GM19438 (cell line): Measurements from ENCODE around the gene DCANP1.

Experiments used
- ATAC-seq: cut with Tn5 transposase; IDR thresholded peaks from one replicate; pipeline ENCODE4 v1.9.1; 2021; ENCODE audit warnings: low read depth; ENCODE audit not compliant: unreplicated experiment

DCANP1 gene

DNA sequence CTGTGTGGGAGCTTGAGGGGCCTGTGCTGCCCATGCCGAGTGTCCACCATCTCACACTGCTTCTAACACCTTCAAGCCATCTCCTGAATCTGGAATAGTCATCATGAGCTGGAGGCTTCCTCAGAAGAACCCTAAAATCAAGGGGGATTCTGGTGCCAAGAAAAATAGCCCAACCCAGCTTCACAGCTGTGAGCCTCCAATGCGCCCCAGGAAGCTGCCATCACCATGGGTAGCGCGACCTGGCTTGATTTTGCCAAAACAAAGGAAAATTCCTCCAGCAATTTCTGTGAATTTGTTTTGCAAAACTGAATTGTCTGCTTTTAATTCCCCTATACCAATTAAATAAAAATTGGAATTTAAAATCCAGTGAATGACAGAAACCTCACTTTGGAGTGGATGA lies 11.2 kb upstream of the DCANP1 start:
- ATAC-seq: no peak

DNA sequence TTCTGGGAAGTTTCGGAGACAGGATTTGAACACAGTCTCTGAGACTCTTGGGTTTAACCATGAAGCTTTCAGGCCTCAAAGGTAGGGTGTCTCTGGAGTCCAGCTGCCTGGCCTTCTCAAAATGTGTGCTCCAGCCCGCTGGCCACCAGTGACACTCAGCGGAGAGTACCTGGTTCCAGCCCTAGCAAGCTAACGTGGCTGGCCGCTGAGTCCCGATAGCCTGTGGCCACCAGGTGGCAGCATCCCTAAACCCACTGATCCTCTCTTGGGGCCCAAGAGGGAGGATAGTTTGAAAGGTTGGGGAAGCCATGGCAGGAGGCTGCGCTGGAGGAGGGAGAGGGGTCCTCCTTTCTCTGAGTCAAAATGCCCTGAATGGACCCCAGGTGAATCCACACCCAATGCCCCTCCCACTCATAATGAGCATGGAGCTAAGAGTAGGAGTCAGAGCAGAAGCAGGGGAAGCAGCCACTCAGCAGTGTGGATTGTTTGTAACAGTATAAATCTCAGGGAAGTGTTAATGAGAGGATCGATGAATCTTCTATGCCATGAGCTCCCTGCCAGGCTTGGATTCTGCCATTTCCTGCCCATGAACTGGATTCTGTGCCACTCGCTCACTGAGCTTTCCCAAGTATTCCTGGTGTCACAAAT lies 10.4 kb upstream of the DCANP1 start:
- no peak for ATAC-seq

DNA sequence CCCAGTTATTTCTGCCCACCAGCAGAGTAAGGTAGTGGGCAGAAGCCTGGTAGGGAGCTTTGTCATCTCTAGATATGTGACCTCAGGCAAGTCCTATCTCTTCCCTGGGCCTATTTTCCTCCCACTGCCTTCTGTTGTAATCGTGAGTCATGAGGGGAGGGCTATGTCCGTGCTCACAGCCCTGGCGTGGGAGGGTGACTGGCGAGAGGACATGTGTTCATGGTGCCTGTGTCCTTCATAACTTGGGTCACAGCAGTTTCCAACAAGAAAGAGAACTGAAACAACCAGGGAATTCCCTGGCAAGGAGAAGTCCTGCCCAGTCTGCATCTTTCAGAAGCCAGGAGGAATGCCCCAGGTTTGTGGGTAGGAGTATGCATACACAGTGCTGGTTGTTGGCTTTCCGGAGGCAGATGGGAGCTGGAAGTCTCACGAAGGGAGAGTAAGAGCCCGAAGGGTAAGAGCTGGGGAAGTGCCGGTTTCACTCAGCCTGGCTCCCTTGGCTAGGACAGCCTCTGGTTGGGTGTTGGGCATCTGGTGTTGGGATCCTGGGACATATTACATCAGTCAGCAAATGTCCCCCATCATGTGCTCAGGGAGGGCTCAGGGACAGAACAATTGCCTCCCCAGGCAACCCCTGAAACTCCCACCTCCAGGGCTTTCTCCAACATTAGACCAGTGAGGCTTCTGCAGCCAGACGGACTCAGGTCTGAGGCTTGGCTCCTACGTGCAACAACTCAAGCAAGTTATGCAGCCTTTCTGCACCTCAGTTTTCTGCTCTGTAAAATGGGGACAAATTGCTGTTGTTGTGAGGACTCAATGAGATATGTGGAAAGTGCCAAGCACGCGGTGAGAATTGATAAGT lies 9.3 kb upstream of the DCANP1 start:
- no peak for ATAC-seq

DNA sequence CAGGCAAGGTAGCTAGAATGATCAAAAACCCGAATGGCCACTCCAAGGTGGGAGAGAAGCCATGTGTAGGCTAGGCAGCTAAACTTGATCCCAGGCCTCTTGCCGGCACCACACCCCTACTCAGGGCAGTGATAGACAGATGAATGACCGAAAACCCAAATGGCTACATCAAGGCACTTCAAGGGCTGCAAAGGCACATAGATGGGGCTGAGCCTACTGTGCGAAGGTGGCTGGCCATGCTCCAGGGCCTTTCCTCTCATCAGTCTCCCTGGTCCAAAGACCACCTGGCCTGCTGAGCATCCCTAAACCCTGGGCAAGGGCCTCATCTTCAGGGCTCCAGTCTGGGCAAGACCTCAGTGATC lies 8.7 kb upstream of the DCANP1 start:
- ATAC-seq: no peak

DNA sequence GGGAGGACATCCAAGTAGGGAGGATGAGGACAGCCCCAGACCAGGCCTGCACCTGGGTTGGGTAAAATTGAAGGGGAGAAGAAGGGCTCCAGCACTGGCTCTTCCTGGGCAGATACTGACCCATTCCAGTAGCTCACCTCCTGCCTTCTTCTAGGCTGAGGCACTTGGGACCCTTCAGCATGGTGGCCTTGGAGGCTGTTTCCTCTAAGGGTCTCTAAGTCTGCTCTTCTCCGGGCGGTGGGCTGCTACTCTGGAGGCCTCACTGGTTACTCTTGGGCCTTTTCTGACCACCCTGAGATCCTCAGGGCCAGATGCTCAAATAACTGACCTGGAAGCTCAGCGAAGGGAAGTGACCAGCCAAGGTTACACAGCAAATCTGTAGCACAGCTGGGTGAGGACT lies 7.8 kb upstream of the DCANP1 start:
- no peak for ATAC-seq

DNA sequence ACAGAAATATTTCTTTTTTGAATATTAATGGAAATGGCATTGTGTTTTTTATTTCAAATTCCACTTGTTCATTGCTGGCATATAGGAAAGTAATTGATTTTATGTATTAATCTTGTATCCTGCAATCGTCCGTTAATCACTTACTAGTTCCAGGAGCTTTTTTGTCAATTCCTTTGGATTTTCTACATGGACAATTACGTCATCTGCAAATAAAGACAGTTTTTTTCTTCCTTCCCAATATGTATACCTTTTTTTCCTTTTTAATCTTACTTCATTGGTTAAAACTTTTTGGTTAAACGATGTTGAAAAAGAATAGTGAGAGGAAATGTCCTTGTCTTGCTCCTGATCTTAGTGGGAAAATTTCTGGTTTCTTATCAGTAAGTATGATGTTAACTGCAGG lies 6.5 kb upstream of the DCANP1 start:
- ATAC-seq: no peak

DNA sequence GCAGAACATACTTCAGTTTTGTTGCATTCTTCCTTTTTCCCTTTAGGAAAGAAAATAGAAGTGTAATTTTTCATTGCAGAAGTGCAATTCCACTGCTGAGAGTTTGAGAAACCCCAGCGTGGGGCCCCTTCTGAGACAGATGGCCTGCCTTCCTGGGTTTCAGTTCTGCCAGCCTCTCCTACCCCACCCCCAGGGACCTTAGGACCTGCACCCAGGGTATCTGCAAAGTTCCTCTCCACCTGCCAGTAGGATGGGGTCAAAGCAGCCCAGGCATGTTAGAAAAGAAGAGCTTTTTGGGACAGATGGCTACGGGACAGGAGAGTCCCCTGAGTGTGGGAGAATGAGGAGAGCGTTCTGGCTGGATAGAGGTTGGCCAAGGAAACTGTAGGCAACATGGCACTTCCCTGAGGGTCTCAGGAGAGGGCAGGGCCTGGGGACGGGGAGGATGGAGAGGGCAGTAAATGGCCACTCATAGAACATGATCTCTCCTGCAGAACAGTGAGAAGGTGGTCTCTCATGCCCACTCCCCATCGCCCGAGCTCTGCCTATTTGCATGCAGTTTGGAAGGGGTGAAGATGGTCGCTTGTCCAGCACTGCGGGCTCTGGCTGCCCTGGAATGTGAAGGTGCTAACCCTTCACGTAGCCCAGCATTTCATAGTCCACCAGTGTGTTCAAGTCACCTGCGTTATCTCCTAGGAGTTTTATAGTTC lies 5.3 kb upstream of the DCANP1 start, which contains the start of gene TIFAB:
TSS of gene TIFAB (minus strand) at position 31 of the 710 bp plus-strand sequence. CDS start 2,412 bp downstream, outside the sequence.
- no peak for ATAC-seq

DNA sequence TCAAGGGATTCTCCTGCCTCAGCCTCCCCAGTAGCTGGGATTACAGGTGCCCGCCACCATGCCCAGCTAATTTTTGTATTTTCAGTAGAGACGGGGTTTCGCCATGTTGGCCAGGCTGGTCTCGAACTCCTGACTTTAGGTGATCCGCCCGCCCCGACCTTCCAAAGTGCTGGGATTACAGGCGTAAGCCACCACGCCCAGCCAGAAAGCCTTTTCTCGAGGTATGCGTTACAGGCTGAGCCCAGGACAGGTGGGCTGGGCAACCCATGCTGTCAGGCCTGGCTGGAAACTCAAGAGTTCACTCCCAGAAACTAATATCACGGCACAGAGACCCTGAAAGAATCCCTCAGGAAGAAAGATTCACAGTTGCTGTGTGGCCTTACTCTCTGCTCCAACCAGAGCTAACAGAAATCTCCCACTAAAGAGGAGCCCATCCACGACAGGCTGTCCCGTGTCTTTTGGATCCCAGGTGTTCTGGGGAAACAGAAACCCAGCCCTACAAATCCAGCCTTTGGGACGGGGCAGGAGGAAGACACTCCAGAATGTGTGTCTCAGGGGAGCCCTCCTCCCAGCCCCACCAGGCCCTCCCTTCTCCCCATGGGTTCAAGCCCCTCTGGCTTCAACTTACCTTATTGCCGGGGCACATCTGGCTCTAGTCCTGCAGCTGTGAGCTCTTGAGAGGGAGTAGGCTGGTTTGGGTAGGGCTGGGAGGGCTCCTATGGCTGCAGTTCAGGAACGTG lies 4.6 kb upstream of the DCANP1 start:
- no peak for ATAC-seq

DNA sequence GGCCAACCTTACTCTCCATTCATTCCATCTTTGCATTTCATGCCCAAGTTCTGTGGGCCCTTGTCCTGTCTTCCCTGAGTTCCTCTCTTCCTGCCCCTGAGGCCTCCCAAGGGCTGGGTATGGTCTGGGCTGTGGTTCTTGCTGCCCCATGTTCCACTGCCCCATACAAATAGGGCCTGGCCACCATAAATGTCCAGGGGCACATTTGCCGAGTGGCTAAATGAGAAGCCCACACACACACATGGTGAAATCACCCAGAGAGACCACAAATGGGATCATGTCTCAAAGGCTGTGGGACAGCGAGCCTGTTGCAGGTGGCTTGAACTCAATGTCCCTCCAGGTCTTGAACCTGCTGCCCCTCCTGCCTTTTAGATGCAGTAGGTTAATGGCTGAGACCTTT lies 3.8 kb upstream of the DCANP1 start:
- no peak for ATAC-seq

DNA sequence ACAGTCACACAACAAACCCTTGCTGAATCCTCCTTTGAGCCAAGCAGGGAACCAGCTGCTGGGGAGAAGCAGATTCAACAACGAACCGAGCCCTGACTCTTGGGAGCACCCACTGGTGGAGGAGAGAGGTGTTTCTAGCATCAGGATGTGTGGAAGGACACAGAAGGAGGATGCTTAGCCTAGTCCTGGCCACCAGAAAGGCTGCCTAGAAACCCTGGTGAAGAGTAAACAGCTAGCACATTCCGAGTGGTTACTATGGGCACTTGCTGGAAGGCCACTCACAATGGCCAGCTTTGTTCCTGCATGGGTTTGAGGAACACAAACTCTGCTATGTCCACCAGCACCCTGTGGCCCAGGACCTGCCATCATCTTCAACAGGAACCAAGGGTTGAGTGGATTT lies 3.2 kb upstream of the DCANP1 start:
- ATAC-seq: no peak

DNA sequence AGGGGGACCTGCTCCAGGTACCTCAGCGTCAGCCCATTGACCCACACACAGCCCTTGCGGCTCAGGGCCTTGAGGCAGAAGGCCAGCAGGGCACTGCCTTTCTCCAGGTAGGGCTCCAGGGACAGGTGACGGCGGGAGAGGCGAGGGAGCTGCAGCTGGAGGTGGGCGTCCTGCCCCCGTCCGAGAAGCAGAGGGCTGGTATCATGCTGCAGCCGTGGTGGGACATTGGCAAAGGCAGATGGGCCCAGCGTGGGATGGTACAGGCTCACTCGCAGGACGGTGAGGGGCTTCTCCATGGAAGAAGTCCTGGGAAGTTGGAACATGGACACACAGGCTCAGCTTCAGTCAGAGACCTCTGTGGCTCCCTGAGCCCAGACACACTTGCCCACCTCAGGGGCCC lies 2.5 kb upstream of the DCANP1 start:
- no peak for ATAC-seq

DNA sequence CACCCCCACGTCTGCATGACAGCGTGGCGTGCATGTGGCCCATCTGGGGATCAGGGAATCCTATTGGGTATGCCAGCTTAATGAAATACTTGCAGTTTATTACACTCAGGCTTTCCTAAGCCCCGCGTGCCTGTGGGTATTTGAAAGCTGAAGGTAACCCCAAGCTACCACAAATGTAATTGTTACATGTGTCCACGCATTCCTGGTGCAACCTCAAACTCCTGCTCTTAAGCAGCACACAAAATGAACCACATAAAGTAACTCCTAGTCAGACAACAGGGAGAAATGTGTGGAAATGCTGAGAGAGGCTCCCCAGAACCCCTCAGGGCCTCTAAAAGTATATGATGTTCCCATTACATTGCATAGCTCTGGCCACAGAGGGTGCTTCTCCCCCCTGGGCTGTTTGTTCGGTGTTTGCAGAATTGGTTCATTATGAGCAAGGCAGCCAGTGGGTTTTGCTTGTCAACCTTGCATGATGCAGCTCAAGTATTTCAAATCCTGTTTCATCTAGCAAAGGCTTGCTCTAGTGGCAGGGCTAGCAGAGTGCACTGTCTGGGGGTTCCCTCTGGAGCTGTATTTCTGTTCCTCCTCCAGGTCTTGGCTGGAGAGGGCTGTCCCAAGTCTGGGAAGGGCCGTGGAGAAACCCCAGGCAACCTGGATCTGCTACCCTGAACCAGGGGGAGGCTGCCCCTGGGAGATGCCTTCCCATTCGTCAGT lies 1.8 kb upstream of the DCANP1 start:
- no peak for ATAC-seq

DNA sequence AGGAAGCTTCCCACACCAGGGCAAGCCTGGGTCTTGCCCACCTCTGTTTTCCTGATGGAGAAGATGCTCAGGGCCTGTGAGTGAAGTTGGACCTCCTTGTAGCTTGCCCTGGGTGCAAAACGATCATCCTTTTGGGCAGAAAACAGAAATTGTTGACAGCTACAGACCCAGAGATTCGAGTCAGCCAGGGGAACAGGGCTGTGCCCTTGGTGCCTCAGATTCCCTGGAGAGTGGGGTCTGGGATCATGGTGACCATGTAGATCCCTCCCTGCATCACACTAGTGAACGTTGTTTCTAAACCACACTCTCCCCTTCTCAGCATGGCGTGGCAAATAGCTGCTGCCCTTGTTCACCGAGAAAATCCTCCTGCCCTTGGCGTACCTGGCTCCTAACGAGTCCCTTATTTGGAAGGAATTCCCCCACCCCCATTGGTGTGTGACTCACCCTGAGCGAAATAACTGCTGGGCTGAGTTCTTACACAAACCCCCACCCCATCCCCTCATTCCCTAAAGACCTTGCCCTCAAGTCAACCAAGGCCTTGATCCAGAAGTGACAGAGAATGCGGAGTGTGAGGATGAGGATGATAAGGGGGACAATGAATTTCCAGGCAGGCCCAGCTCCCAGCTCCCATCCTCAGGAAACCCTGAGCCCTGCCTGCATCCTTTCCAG lies 1.1 kb upstream of the DCANP1 start:
- ATAC-seq: no peak

DNA sequence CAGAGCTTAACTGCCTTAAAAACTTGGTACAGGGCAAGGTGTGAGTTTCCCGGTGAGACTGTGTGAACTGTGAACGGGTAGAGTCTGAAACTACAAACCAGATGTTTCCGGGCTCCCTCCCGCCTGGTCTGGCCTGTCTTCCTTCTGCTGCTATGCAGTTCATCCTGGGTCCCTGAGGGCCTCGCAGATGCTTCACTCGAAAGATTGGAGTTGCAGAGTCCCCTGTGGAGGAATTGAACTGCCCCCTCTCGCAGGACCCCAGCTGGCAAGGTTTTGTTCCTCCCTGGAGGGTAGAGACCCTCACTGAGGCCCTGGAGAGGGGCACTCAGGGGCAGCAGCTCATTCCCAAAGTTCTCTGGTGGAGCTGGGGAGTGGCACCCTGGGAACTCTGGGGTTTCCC lies 533 bp downstream of the DCANP1 start:
- ATAC-seq: peak; percentile 53

DNA sequence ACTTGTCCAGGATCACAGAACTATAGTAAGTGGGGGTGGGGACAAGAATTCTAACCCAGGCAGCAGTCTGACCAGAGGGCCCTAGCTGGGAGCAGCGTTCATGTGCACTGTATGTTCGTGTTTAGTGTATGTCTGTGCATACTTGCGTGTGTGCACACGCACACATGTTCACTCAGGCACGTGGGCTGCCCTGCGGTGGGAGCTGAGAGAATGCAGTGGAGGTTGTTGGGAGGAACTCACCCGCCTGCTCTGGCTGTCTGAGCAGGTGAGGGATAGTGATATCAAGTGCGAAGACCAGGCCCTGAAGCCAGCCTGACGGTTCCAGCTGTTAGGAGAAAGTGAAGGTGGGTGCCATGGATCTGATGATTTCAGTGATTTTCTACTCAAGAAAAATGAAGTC lies 942 bp downstream of the DCANP1 start:
- ATAC-seq: no peak

DNA sequence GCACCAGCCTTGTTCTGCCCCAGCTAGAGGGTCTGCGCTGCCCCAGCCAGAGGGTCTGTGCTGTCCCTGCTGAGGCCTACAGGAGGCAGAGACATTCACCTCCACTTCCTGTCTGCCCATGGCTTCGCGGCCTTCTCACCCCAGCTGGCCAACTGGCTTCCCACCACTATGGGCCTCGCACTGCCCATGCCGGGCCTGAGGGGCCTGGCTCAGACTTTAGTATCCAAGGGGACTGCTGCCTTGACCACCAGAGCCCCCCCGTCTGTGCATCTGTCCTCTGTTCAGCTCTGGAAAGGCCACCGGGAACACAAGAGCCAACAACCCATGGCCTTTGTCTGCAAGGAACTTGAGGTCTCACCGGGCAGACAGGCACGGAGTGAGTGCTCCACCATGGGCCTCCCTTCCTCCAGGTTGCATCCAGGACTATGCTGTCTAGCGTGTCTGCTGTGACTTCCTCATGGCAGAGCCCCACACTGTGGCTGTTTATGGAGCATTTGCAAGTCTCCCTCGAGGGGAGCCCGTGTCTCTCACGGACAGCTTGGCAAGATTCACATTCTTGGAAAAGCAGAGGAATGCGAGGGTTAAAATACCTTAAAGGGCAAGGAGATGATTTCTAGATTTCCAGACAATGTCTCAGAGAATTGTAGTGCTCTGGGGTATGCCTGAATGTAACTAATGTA lies 1.7 kb downstream of the DCANP1 start:
- no peak for ATAC-seq

DNA sequence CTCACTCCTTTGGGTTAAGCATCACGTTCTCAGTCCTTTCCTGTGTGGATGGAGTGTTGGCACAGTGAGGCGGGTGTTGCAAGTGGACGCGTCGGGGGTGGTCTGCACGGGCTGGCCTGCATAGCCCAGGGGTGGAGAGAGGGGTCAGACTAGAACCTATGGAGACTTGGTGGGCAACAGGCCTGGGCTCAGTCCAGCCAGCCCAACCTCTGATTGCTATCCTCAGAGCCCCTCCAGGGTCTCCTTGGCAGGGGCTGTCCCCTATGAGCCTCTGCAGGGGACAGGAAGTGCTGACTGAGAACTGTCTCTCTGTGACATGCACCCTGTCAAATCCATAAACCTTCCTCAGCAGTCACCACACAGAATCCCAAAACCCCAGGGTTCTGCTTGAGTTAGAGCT lies 2.3 kb downstream of the DCANP1 start:
- ATAC-seq: no peak

DNA sequence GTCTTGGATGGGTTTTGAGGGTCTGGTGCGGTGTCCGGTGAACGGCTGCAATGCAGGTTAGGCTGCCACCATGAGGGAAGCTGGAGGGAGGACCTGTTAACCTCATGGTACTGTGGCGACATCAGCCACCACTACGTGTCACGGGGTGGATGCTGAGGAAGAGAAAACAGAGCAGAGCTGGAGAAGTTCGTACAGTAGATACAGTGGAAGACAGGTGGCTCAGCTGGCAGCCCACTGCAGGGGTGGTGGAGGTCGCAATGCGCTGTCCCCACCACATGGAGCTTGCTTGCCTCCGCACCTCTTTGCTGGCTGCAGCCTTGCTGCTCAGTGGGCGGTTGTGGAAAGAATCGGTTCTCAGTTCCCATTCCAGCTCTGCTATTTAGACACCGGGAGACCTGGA lies 2.8 kb downstream of the DCANP1 start:
- ATAC-seq: no peak
